HEK293T (cell line): Measurements from ENCODE around the gene PKN1.

Experiments
- BHLHE40 ChIP-seq: fragments of 450-650 bp; IDR thresholded peaks from 2 replicates; pipeline ENCODE4 v1.6.1; 2016; ENCODE audit warnings: mild to moderate bottlenecking, moderate library complexity, borderline replicate concordance
- ELF4 ChIP-seq: fragments of 450-650 bp; IDR thresholded peaks from 2 replicates; pipeline ENCODE4 v1.6.1; 2017; ENCODE audit warnings: antibody characterized with exemption
- FOXK2 ChIP-seq: fragments of 450-650 bp; IDR thresholded peaks from 2 replicates; pipeline ENCODE4 v1.6.1; 2016; ENCODE audit warnings: mild to moderate bottlenecking
- FOXM1 ChIP-seq: fragments of 450-650 bp; IDR thresholded peaks from 2 replicates; pipeline ENCODE4 v1.6.1; 2017; ENCODE audit warnings: mild to moderate bottlenecking, borderline replicate concordance
- HDGF ChIP-seq: fragments of 450-650 bp; IDR thresholded peaks from 2 replicates; pipeline ENCODE4 v1.6.1; 2017; ENCODE audit warnings: antibody characterized with exemption, borderline replicate concordance
- NFRKB ChIP-seq: fragments of 450-650 bp; IDR thresholded peaks from 2 replicates; pipeline ENCODE4 v1.6.1; 2016; ENCODE audit warnings: mild to moderate bottlenecking, moderate library complexity
- SP1 ChIP-seq: fragments of 450-650 bp; IDR thresholded peaks from 2 replicates; pipeline ENCODE4 v1.6.1; 2017
- SUZ12 ChIP-seq: fragments of 450-650 bp; IDR thresholded peaks from 2 replicates; pipeline ENCODE4 v1.6.1; 2016; ENCODE audit warnings: mild to moderate bottlenecking
- TARDBP ChIP-seq: fragments of 450-650 bp; IDR thresholded peaks from 2 replicates; pipeline ENCODE4 v1.6.1; 2016

DNA sequence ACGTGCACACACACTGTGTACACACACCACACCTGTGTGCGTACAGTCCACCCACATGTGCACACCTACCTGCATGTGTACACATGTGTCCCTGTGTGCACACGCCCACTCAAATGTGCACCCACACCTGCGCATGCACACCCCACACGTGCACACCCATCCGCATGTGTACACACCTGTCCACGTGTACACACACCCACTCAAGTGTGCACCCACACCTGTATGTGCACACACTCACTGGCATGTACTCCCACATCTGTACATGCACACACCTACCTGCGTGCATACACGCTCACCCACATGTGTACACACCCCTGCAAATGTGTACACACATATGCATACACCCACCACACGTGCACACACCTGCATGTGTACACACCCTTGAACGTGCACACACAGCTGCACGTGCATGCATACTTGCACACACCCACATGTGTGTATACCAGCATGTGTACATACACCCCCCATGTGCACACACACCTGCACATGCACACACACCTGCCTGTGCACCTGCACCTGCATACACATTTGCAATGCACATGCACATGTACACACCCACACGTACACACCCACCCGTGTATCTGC, 10.6 kb downstream of the PKN1 start:
- TF ChIP-seq SUZ12 = no peak
- no peak for TF ChIP-seq BHLHE40
- TF ChIP-seq TARDBP = no peak
- TF ChIP-seq FOXK2 = no peak
- no peak for TF ChIP-seq HDGF
- TF ChIP-seq ELF4 = no peak
- no peak for TF ChIP-seq SP1
- TF ChIP-seq FOXM1 = no peak
- TF ChIP-seq NFRKB = no peak
